ENCODE measurements around the gene FRMD5. TPM values are rescaled to one million over a fixed set of nuclear protein-coding genes. Genes with fewer than 3 reads are reported as not detected.
"Not testable (repeated sequence)": the region's sequence is repeated elsewhere in the genome, so short reads cannot be mapped to it uniquely, and the experiment has no call there.

The FRMD5 gene
- total RNA-seq, 3 donors from 2014 or later (not counting 1 experiment from before 2014, with no cell fraction given) = not detected

DNA sequence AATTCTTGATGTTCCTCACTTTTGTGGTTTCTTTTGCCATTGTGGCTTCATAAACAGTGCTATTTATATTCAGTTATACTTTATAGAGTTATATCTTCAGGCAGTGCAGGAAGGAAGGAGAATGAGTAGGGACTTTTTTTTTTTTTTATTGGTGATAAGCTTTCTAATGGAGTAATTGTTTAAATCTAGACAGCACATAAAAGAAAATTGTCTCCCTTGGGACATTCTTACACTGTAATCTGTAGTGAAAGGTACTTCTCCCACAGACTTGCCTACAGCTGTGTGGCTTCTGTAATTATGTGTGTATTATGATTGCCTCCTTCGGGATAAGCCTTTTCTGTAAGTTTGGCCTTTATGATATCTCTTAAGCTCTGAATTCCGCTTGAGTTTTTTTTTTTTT, 326.7 kb downstream of the FRMD5 start:
- intact Hi-C loops (cut with micrococcal nuclease) = no loop called here
- H3K27ac ChIP-seq (ENCODE audit: low read length) = no peak overlapping the region
- no peaks in the 10 kb centered on the region for H3K4me1 ChIP-seq (ENCODE audit: control insufficient read depth, insufficient read depth, low read length)
- Mint-ChIP-seq H3K27ac (peak overlapping the region in 1 of 2 donors; percentile 16), H3K4me1 (no peaks in the 10 kb centered on the region), H3K9me3 (no peaks in the 10 kb centered on the region), H3K27me3 (ENCODE audit: low read depth in 2 of 2) (no peaks in the 10 kb centered on the region), H3K4me3 (no peak overlapping the region), H3K36me3 (no peaks in the 10 kb centered on the region)
- TF ChIP-seq, protein P1, sequence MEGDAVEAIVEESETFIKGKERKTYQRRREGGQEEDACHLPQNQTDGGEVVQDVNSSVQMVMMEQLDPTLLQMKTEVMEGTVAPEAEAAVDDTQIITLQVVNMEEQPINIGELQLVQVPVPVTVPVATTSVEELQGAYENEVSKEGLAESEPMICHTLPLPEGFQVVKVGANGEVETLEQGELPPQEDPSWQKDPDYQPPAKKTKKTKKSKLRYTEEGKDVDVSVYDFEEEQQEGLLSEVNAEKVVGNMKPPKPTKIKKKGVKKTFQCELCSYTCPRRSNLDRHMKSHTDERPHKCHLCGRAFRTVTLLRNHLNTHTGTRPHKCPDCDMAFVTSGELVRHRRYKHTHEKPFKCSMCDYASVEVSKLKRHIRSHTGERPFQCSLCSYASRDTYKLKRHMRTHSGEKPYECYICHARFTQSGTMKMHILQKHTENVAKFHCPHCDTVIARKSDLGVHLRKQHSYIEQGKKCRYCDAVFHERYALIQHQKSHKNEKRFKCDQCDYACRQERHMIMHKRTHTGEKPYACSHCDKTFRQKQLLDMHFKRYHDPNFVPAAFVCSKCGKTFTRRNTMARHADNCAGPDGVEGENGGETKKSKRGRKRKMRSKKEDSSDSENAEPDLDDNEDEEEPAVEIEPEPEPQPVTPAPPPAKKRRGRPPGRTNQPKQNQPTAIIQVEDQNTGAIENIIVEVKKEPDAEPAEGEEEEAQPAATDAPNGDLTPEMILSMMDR (IDR thresholded peaks at IDR 0.05) = no peak
- no peaks in the 10 kb centered on the region for H3K27me3 ChIP-seq (ENCODE audit: control insufficient read depth, insufficient read depth, low read length)
- no peak for ATAC-seq
- no peak overlapping the region for H3K4me3 ChIP-seq (ENCODE audit: low read length)
- no peaks in the 10 kb centered on the region for H3K9me3 ChIP-seq (ENCODE audit: control insufficient read depth, insufficient read depth, low read length)
- H3K36me3 ChIP-seq (ENCODE audit: control insufficient read depth, insufficient read depth, low read length) = peaks cover 7% of the 10 kb centered on the region
- 79% methylated on average over 2 of the region's 2 CpGs for WGBS (ENCODE audit: insufficient coverage)
- no peak for DNase-seq

GRCh38 chr15:43867096-43867495, 328.0 kb downstream of the FRMD5 start:
- ATAC-seq = no peak

DNA sequence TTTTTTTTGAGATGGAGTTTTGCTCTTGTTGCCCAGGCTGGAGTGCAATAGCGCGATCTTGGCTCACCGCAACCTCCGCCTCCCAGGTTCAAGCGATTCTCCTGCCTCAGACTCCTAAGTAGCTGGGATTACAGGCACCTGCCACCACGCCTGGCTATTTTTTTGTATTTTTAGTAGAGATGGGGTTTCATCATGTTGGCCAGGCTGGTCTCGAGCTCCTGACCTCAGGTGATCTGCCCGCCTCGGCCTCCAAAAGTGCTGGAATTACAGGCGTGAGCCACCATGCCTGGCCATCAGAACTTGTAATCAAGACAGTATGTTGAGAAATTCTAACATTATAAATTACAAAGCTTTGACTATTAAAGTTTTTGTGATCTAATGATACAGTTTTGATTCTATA, 328.4 kb downstream of the FRMD5 start:
- ATAC-seq; H3K36me3 Mint-ChIP-seq; H3K4me3 Mint-ChIP-seq; H3K9me3 Mint-ChIP-seq; intact Hi-C loops (cut with micrococcal nuclease); H3K27ac Mint-ChIP-seq; H3K36me3 ChIP-seq (ENCODE audit: control insufficient read depth, insufficient read depth, low read length); H3K27ac ChIP-seq (ENCODE audit: low read length); H3K4me3 ChIP-seq (ENCODE audit: low read length); H3K4me1 Mint-ChIP-seq; H3K27me3 ChIP-seq (ENCODE audit: control insufficient read depth, insufficient read depth, low read length); H3K27me3 Mint-ChIP-seq (ENCODE audit: low read depth in 2 of 2); H3K9me3 ChIP-seq (ENCODE audit: control insufficient read depth, insufficient read depth, low read length); DNase-seq; H3K4me1 ChIP-seq (ENCODE audit: control insufficient read depth, insufficient read depth, low read length): not testable (repeated sequence)
- 97% methylated on average over 10 of the region's 10 CpGs for WGBS (ENCODE audit: insufficient coverage)

More at GRCh38 chr15:43867096-43867495, 328.0 kb downstream of the FRMD5 start:
- no peaks in the 10 kb centered on the region for H3K9me3 Mint-ChIP-seq
- intact Hi-C loops (cut with micrococcal nuclease) = no loop called here
- Histone ChIP-seq H3K27ac (ENCODE audit: low read length) (no peak overlapping the region), H3K4me3 (ENCODE audit: low read length) (no peak overlapping the region), H3K36me3 (ENCODE audit: control insufficient read depth, insufficient read depth, low read length) (peaks cover 8% of the 10 kb centered on the region), H3K9me3 (ENCODE audit: control insufficient read depth, insufficient read depth, low read length) (no peaks in the 10 kb centered on the region), H3K4me1 (ENCODE audit: control insufficient read depth, insufficient read depth, low read length) (no peaks in the 10 kb centered on the region), H3K27me3 (ENCODE audit: control insufficient read depth, insufficient read depth, low read length) (no peaks in the 10 kb centered on the region)
- H3K27ac Mint-ChIP-seq = no peak overlapping the region
- H3K27me3 Mint-ChIP-seq (ENCODE audit: low read depth in 2 of 2) = no peaks in the 10 kb centered on the region
- no peak for DNase-seq
- no peak overlapping the region for H3K4me3 Mint-ChIP-seq
- no peaks in the 10 kb centered on the region for H3K36me3 Mint-ChIP-seq
- 95% methylated on average over 5 of the region's 5 CpGs for WGBS (ENCODE audit: insufficient coverage)
- TF ChIP-seq, protein P1 (IDR thresholded peaks at IDR 0.05) = no peak
- no peaks in the 10 kb centered on the region for H3K4me1 Mint-ChIP-seq

GRCh38 chr15:43859546-43859945, 335.5 kb downstream of the FRMD5 start:
- no peaks in the 10 kb centered on the region for H3K4me1 ChIP-seq (ENCODE audit: control insufficient read depth, insufficient read depth, low read length)
- H3K27ac ChIP-seq (ENCODE audit: low read length) = no peak overlapping the region
- peaks cover 18% of the 10 kb centered on the region for H3K36me3 ChIP-seq (ENCODE audit: control insufficient read depth, insufficient read depth, low read length)
- no peaks in the 10 kb centered on the region for H3K9me3 ChIP-seq (ENCODE audit: control insufficient read depth, insufficient read depth, low read length)
- TF ChIP-seq, protein P1 (IDR thresholded peaks at IDR 0.05) = no peak
- no peaks in the 10 kb centered on the region for H3K27me3 Mint-ChIP-seq (ENCODE audit: low read depth in 2 of 2)
- no peak overlapping the region for H3K4me3 ChIP-seq (ENCODE audit: low read length)
- no peak overlapping the region for H3K27ac Mint-ChIP-seq
- H3K4me1 Mint-ChIP-seq = no peaks in the 10 kb centered on the region
- H3K36me3 Mint-ChIP-seq = peaks cover 11% of the 10 kb centered on the region
- intact Hi-C loops (cut with micrococcal nuclease) = no loop called here
- no peak for ATAC-seq
- H3K27me3 ChIP-seq (ENCODE audit: control insufficient read depth, insufficient read depth, low read length) = no peaks in the 10 kb centered on the region
- H3K4me3 Mint-ChIP-seq = no peak overlapping the region
- H3K9me3 Mint-ChIP-seq = no peaks in the 10 kb centered on the region
- DNase-seq = no peak
- 100% methylated on average over 2 of the region's 4 CpGs for WGBS (ENCODE audit: insufficient coverage)
